H1 (cell line): ENCODE results near the gene GSAP. TPM values are rescaled to one million over a fixed set of nuclear protein-coding genes. Genes with fewer than 3 reads are reported as not detected.
A peak's percentile ranks its signal among the peaks of the same experiment; 100 is the strongest.

ENCODE experiments used
- CTCF ChIA-PET: fragments of 300-600 bp; sonication (Branson Sonifier 250); formaldehyde crosslinking; loops from one replicate; lab custom pipeline; 2021; ENCODE audit not compliant: partially characterized antibody; lab: Charles Lee
- POLR2A ChIA-PET: fragments of 300-600 bp; sonication (Branson Sonifier 250); formaldehyde crosslinking; loops from one replicate; lab custom pipeline; 2021; ENCODE audit warnings: inconsistent platforms; ENCODE audit not compliant: partially characterized antibody; lab: Charles Lee
- DNase-seq, 2 experiments: peaks; one replicate each; pipeline versions ENCODE4 v3.0.0 to v3.0.0-alpha.2; 2010 to 2022; ENCODE audit warnings: low spot score in 2 of 2, low read depth in 1 of 2, mixed read lengths in 1 of 2
- FAIRE-seq: peaks from 2 replicates; lab custom pipeline; 2011; peaks lifted over from hg19 to GRCh38; lab: Jason Lieb, UNC
- H2AFZ ChIP-seq: 2 replicates; pipeline ENCODE4 v1.8.1; 2012; ENCODE audit warnings: low read length, inconsistent platforms
- H2AK5ac ChIP-seq: 2 replicates; pipeline ENCODE4 v1.6.1; 2013; ENCODE audit warnings: low read depth, low read length
- H2BK120ac ChIP-seq: replicated peaks from 2 replicates; pipeline ENCODE3; 2013; ENCODE audit warnings: low read depth, low read length, inconsistent platforms
- H2BK12ac ChIP-seq: 2 replicates; pipeline ENCODE4 v1.6.1; 2013; ENCODE audit warnings: low read depth, low read length
- H2BK15ac ChIP-seq: 2 replicates; pipeline ENCODE4 v1.6.1; 2013; ENCODE audit warnings: low read length
- H2BK20ac ChIP-seq: 2 replicates; pipeline ENCODE4 v1.6.1; 2013; ENCODE audit warnings: low read length
- H2BK5ac ChIP-seq: 2 replicates; pipeline ENCODE4 v1.6.1; 2013; ENCODE audit warnings: low read depth, low read length
- H3K14ac ChIP-seq: 2 replicates; pipeline ENCODE4 v1.6.1; 2013; ENCODE audit warnings: inconsistent platforms; ENCODE audit not compliant: insufficient read length
- H3K18ac ChIP-seq: 2 replicates; pipeline ENCODE4 v1.6.1; 2013; ENCODE audit warnings: low read length; ENCODE audit errors: extremely low read depth
- H3K23ac ChIP-seq: 2 replicates; pipeline ENCODE4 v1.6.1; 2013; ENCODE audit warnings: inconsistent platforms; ENCODE audit not compliant: insufficient read length
- H3K23me2 ChIP-seq: 2 replicates; pipeline ENCODE4 v1.6.1; 2013; ENCODE audit warnings: low read depth, low read length
- H3K27ac ChIP-seq: 2 replicates; pipeline ENCODE4 v1.6.1; 2011; ENCODE audit warnings: low read depth, low read length, inconsistent platforms
- H3K27me3 ChIP-seq, 4 experiments: replicated peaks in 1 of 4; 1 replicate in 1 of 4; 2 replicates in 3 of 4; pipeline versions ENCODE4 v1.6.1 to v1.8.1; 2011 to 2013; ENCODE audit warnings: low read length in 3 of 4, mild to moderate bottlenecking in 3 of 4, inconsistent platforms in 2 of 4, mixed read lengths in 2 of 4, moderate library complexity in 1 of 4; ENCODE audit not compliant: control insufficient read depth in 3 of 4, insufficient read depth in 3 of 4; ENCODE audit errors: extremely low read depth in 1 of 4
- H3K36me3 ChIP-seq, 4 experiments: 2 replicates each; pipeline versions ENCODE4 v1.6.1 to v1.8.1; 2011 to 2013; ENCODE audit warnings: mild to moderate bottlenecking in 4 of 4, low read length in 3 of 4, moderate library complexity in 2 of 4, control low read depth in 1 of 4, inconsistent platforms in 1 of 4; ENCODE audit not compliant: insufficient read depth in 4 of 4, control insufficient read depth in 2 of 4
- H3K4ac ChIP-seq: replicated peaks from 2 replicates; pipeline ENCODE3; 2013; ENCODE audit warnings: low read length, low read depth, mixed read lengths, inconsistent platforms; ENCODE audit not compliant: insufficient read length
- H3K4me1 ChIP-seq, 4 experiments: replicated peaks in 1 of 4; 1 replicate in 1 of 4; 2 replicates in 3 of 4; pipeline versions ENCODE4 v1.6.1 to v1.8.1; 2011 to 2013; ENCODE audit warnings: low read length in 3 of 4, inconsistent platforms in 2 of 4, mixed read lengths in 1 of 4; ENCODE audit not compliant: insufficient read depth in 4 of 4, control insufficient read depth in 3 of 4
- H3K4me2 ChIP-seq, 2 experiments: 2 replicates each; pipeline versions ENCODE4 v1.6.1 to v1.8.1; 2011 to 2013; ENCODE audit warnings: low read depth in 2 of 2, low read length in 2 of 2, control low read depth in 1 of 2, inconsistent platforms in 1 of 2, mild to moderate bottlenecking in 1 of 2; ENCODE audit not compliant: insufficient read depth in 1 of 2
- H3K4me3 ChIP-seq, 4 experiments: fragments of 200-600, 300-600 bp in 1 of 4; sonication (generic), shearing (Covaris generic), sonication (Bioruptor Twin) in 1 of 4; 2 replicates each; pipeline versions ENCODE4 v1.5.1 to v1.8.1; 2011 to 2016; ENCODE audit warnings: low read length in 4 of 4, low read depth in 3 of 4, control low read depth in 2 of 4, inconsistent platforms in 2 of 4, mild to moderate bottlenecking in 2 of 4, mixed read lengths in 1 of 4, moderate library complexity in 1 of 4; ENCODE audit not compliant: insufficient read depth in 2 of 4; ENCODE audit errors: extremely low read depth in 1 of 4
- H3K56ac ChIP-seq: replicated peaks from 2 replicates; pipeline ENCODE3; 2013; ENCODE audit warnings: low read depth, mild to moderate bottlenecking, mixed read lengths, low read length, inconsistent platforms; ENCODE audit not compliant: insufficient read length
- H3K79me1 ChIP-seq: 2 replicates; pipeline ENCODE4 v1.6.1; 2013; ENCODE audit warnings: low read depth, low read length, control low read depth
- H3K79me2 ChIP-seq, 2 experiments: 2 replicates each; pipeline versions ENCODE4 v1.6.1 to v1.8.1; 2012 to 2013; ENCODE audit warnings: low read length in 2 of 2, mild to moderate bottlenecking in 2 of 2, inconsistent platforms in 1 of 2; ENCODE audit not compliant: insufficient read depth in 2 of 2, control insufficient read depth in 1 of 2
- H3K9ac ChIP-seq, 4 experiments: replicated peaks in 1 of 4; 1 replicate in 1 of 4; 2 replicates in 3 of 4; pipeline versions ENCODE4 v1.6.1 to v1.8.1; 2011 to 2013; ENCODE audit warnings: low read depth in 3 of 4, low read length in 3 of 4, control low read depth in 2 of 4, mild to moderate bottlenecking in 2 of 4, moderate library complexity in 2 of 4, inconsistent platforms in 1 of 4; ENCODE audit errors: extremely low read depth in 1 of 4
- H3K9me3 ChIP-seq, 2 experiments: 2 replicates each; pipeline versions ENCODE4 v1.6.1 to v1.8.1; 2012 to 2013; ENCODE audit warnings: mild to moderate bottlenecking in 2 of 2, moderate library complexity in 2 of 2, control low read depth in 1 of 2, inconsistent platforms in 1 of 2, low read depth in 1 of 2, low read length in 1 of 2, mixed read lengths in 1 of 2; ENCODE audit not compliant: insufficient read depth in 2 of 2
- H4K20me1 ChIP-seq, 2 experiments: replicated peaks in 1 of 2; 2 replicates each; pipeline versions ENCODE3 to v1.8.1; 2011 to 2013; ENCODE audit warnings: inconsistent platforms in 2 of 2, low read length in 2 of 2, mild to moderate bottlenecking in 1 of 2; ENCODE audit not compliant: insufficient read depth in 2 of 2, control insufficient read depth in 1 of 2
- H4K5ac ChIP-seq: 2 replicates; pipeline ENCODE4 v1.6.1; 2013; ENCODE audit warnings: low read length, low read depth, mixed read lengths, inconsistent platforms; ENCODE audit not compliant: insufficient read length
- H4K8ac ChIP-seq: 2 replicates; pipeline ENCODE4 v1.8.0; 2013; ENCODE audit warnings: mild to moderate bottlenecking, moderate library complexity, low read length, inconsistent platforms; ENCODE audit not compliant: insufficient read depth; ENCODE audit errors: extremely low read depth
- H4K91ac ChIP-seq: replicated peaks from 2 replicates; pipeline ENCODE3; 2013; ENCODE audit warnings: low read length, mixed read lengths, inconsistent platforms; ENCODE audit not compliant: insufficient read length
- BRCA1 ChIP-seq: IDR thresholded peaks from 2 replicates; pipeline ENCODE4 v1.6.1; 2012; ENCODE audit warnings: low read depth, low read length, improper control_type of control experiment
- CBX8 ChIP-seq: fragments of 300-800, 300-1000 bp; sonication (generic); IDR thresholded peaks from 2 replicates; pipeline ENCODE4 v1.7.1; 2016; ENCODE audit warnings: low read depth, low read length, borderline replicate concordance
- EGR1 ChIP-seq: IDR thresholded peaks from 2 replicates; pipeline ENCODE4 v1.6.1; 2011; ENCODE audit warnings: low read depth, low read length, borderline replicate concordance
- GTF2F1 ChIP-seq: IDR thresholded peaks from 2 replicates; pipeline ENCODE4 v1.6.1; 2012; ENCODE audit warnings: low read depth, low read length, improper control_type of control experiment, borderline replicate concordance
- POLR2A ChIP-seq, 2 experiments: IDR thresholded peaks; 1 replicate in 1 of 2; 2 replicates in 1 of 2; pipeline ENCODE4 v1.6.1; 2011; ENCODE audit warnings: low read depth in 2 of 2, low read length in 2 of 2, mild to moderate bottlenecking in 2 of 2; ENCODE audit errors: control extremely low read depth in 1 of 2
- RAD21 ChIP-seq, 2 experiments: IDR thresholded peaks in 1 of 2; conservative IDR thresholded peaks in 1 of 2; 2 replicates each; pipeline ENCODE4 v1.6.1; 2011; ENCODE audit warnings: low read depth in 2 of 2, low read length in 2 of 2, improper control_type of control experiment in 1 of 2, inconsistent platforms in 1 of 2, mild to moderate bottlenecking in 1 of 2, moderate library complexity in 1 of 2
- RXRA ChIP-seq: IDR thresholded peaks from 2 replicates; pipeline ENCODE4 v1.6.1; 2011; ENCODE audit warnings: low read depth, mild to moderate bottlenecking, low read length, moderate library complexity; ENCODE audit not compliant: insufficient read depth
- SP1 ChIP-seq: IDR thresholded peaks from 2 replicates; pipeline ENCODE4 v1.6.1; 2011; ENCODE audit warnings: low read depth, low read length
- TAF1 ChIP-seq: IDR thresholded peaks from 2 replicates; pipeline ENCODE4 v1.6.1; 2011; ENCODE audit warnings: mild to moderate bottlenecking, low read depth, low read length
- WGBS, 2 experiments: shearing (Covaris generic) in 1 of 2; methylation state at CpG; one replicate each; pipeline versions ENCODE4 v1.1.6 to v1.1.7; 2013 to 2015; ENCODE audit warnings: low lambda C conversion rate in 2 of 2, mixed read lengths in 2 of 2, inconsistent platforms in 1 of 2, low coverage in 1 of 2, missing lambda C conversion rate in 1 of 2; ENCODE audit not compliant: insufficient replicate concordance in 2 of 2, insufficient coverage in 1 of 2, insufficient read length in 1 of 2; ENCODE audit errors: extremely low coverage in 1 of 2, missing lambda C conversion rate in 1 of 2; 5-methylcytosine and 5-hydroxymethylcytosine counted together
- polyA plus RNA-seq, 7 experiments: library from polyadenylated mRNA; depleted of rRNA in 3 of 7; stranded (reverse) in 5 of 7; unstranded in 2 of 7; fragments of >200 nt in 5 of 7; fragments of 200-250 nt in 2 of 7; gene quantifications; 1 replicate in 5 of 7; 2 replicates in 1 of 7; 4 replicates in 1 of 7; pipeline versions ENCODE4 v1.2.1 to v1.2.3, GENCODE V29; 2011 to 2013; ENCODE audit warnings: missing spikeins in 2 of 7, mixed read lengths in 2 of 7
- total RNA-seq: library from RNA; stranded (reverse); fragmentation: NEBNext Ultra II Directional; extraction: Animal tissue kit (Norgen Biotek cat#: 25700); gene quantifications from 2 replicates; pipeline ENCODE4 v1.2.1, GENCODE V29; 2021
- TF ChIP-seq, protein P1 (sequence below), 3 experiments: IDR thresholded peaks; 1 replicate in 2 of 3; 2 replicates in 1 of 3; pipeline versions ENCODE4 v1.5.1 to v1.6.1; 2011; ENCODE audit warnings: low read length in 3 of 3, mild to moderate bottlenecking in 3 of 3, inconsistent platforms in 2 of 3, low read depth in 1 of 3, moderate library complexity in 1 of 3; ENCODE audit not compliant: insufficient read depth in 1 of 3; ENCODE audit errors: control extremely low read depth in 1 of 3

Gene GSAP
- total and polyA plus RNA-seq, 2 of the 8 experiments (the other 6 are each of a cell fraction or from before 2014, with no cell fraction given): 0.93 to 2.1 TPM

DNA sequence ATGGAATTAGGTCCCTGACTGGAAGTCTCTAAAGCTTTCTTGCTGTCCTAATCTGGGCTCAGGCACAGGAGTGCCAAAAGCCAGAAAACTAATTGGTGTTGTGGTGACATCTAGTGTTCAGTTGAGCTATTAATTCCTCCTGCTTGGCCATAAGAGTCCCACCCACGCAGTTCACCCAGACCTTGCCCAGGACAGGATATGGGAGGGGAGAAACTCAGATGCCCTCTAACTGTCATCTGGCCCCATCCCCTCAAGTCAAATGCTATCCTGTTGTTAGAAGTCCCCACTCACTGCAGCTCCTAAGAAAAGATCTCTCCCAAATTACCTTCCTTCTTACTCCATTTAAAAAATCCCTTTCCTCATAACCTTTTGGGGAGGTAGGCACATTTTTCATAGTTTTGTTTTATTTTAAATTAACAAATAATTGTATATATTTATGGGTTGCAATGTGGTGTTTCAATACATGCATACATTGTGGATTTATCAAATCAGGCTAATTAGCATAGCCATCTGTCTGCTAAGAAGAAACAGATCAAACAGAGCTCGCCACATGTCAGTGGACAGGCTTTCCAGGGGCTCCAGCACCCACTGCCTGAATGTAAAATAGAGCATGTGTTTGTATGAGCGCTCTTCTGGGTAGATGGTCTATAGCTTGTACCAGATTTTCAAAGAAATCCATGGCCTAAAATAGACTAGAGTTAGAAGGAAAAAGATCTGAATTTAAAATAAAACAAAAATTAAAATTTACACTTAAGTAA, 84.0 kb downstream of the GSAP start:
- no peak overlapping the region for H3K4ac ChIP-seq
- POLR2A ChIA-PET: interaction anchor here (0.6 kb wide), 1 partner anchor 66 kb away, joined by 3 read pairs; no protein-coding TSS in a partner anchor
- H4K20me1 ChIP-seq: no peaks in the 10 kb centered on the region
- H3K9me3 ChIP-seq: no peaks in the 10 kb centered on the region
- no peak overlapping the region for H4K5ac ChIP-seq
- no peak overlapping the region for H2AK5ac ChIP-seq
- no peak overlapping the region for H2BK20ac ChIP-seq
- H3K36me3 ChIP-seq: no peaks in the 10 kb centered on the region
- H4K91ac ChIP-seq: no peak overlapping the region
- H4K8ac ChIP-seq: no peak overlapping the region
- peaks cover 0 to 10% (median 5%) of the 10 kb centered on the region in 4 experiments; a peak in 5 of 7 replicates for H3K4me1 ChIP-seq
- H3K4me2 ChIP-seq: no peak overlapping the region
- FAIRE-seq (peak; percentile 79), DNase-seq (peak in 1 of 2 experiments; percentile 15)
- H3K14ac ChIP-seq: no peak overlapping the region
- no peak overlapping the region for H3K9ac ChIP-seq
- no peak overlapping the region for H2BK12ac ChIP-seq
- H3K18ac ChIP-seq: no peak overlapping the region
- 0 out of 2 replicates have a peak, but pooled peaks cover 3% of the 10 kb centered on the region for H3K23me2 ChIP-seq
- CTCF ChIA-PET: interaction anchor here (0.6 to 2.2 kb wide), 13 partner anchors 11 to 941 kb away, joined by 3 to 15 read pairs (median 4); no protein-coding TSS in a partner anchor
- H3K4me3 ChIP-seq: no peak overlapping the region
- H3K27ac ChIP-seq: no peak overlapping the region
- H2BK5ac ChIP-seq: no peak overlapping the region
- no peak overlapping the region for H2BK15ac ChIP-seq
- 59% methylated on average over 3 of the region's 3 CpGs; no CpG with 5 or more reads in 1 of the 2 experiments for WGBS, 2 experiments
- no peaks in the 10 kb centered on the region for H3K27me3 ChIP-seq
- H2AFZ ChIP-seq: no peak overlapping the region
- no peak overlapping the region for H3K23ac ChIP-seq
- H3K56ac ChIP-seq: no peak overlapping the region
- no peaks in the 10 kb centered on the region for H3K79me1 ChIP-seq
- no peak overlapping the region for H2BK120ac ChIP-seq
- H3K79me2 ChIP-seq: no peaks in the 10 kb centered on the region
- TF ChIP-seq RAD21 (IDR thresholded peaks at IDR 0.05 in 1 of 2, conservative IDR thresholded peaks at IDR 0.05 in 1 of 2; ENCODE audit: low read depth in 2 of 2, low read length in 2 of 2): peak; percentile 84 to 89
- no peak for TF ChIP-seq BRCA1
- TF ChIP-seq GTF2F1: no peak
- TF ChIP-seq, protein P1, sequence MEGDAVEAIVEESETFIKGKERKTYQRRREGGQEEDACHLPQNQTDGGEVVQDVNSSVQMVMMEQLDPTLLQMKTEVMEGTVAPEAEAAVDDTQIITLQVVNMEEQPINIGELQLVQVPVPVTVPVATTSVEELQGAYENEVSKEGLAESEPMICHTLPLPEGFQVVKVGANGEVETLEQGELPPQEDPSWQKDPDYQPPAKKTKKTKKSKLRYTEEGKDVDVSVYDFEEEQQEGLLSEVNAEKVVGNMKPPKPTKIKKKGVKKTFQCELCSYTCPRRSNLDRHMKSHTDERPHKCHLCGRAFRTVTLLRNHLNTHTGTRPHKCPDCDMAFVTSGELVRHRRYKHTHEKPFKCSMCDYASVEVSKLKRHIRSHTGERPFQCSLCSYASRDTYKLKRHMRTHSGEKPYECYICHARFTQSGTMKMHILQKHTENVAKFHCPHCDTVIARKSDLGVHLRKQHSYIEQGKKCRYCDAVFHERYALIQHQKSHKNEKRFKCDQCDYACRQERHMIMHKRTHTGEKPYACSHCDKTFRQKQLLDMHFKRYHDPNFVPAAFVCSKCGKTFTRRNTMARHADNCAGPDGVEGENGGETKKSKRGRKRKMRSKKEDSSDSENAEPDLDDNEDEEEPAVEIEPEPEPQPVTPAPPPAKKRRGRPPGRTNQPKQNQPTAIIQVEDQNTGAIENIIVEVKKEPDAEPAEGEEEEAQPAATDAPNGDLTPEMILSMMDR (IDR thresholded peaks at IDR 0.05; ENCODE audit: control extremely low read depth in 1 of 3, insufficient read depth in 1 of 3, low read depth in 1 of 3, low read length in 3 of 3): peak; percentile 19 to 77 (median 64)
- TF ChIP-seq RXRA: no peak
- TF ChIP-seq EGR1: peak; percentile 98
- TF ChIP-seq CBX8: no peak
- no peak for TF ChIP-seq SP1
- TF ChIP-seq TAF1: no peak
- no peak for TF ChIP-seq POLR2A (IDR thresholded peaks at IDR 0.05; ENCODE audit: control extremely low read depth in 1 of 2, low read depth in 2 of 2, low read length in 2 of 2)
